ENCODE measurements around the gene IRF8.

Gene IRF8, protein sequence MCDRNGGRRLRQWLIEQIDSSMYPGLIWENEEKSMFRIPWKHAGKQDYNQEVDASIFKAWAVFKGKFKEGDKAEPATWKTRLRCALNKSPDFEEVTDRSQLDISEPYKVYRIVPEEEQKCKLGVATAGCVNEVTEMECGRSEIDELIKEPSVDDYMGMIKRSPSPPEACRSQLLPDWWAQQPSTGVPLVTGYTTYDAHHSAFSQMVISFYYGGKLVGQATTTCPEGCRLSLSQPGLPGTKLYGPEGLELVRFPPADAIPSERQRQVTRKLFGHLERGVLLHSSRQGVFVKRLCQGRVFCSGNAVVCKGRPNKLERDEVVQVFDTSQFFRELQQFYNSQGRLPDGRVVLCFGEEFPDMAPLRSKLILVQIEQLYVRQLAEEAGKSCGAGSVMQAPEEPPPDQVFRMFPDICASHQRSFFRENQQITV

DNA sequence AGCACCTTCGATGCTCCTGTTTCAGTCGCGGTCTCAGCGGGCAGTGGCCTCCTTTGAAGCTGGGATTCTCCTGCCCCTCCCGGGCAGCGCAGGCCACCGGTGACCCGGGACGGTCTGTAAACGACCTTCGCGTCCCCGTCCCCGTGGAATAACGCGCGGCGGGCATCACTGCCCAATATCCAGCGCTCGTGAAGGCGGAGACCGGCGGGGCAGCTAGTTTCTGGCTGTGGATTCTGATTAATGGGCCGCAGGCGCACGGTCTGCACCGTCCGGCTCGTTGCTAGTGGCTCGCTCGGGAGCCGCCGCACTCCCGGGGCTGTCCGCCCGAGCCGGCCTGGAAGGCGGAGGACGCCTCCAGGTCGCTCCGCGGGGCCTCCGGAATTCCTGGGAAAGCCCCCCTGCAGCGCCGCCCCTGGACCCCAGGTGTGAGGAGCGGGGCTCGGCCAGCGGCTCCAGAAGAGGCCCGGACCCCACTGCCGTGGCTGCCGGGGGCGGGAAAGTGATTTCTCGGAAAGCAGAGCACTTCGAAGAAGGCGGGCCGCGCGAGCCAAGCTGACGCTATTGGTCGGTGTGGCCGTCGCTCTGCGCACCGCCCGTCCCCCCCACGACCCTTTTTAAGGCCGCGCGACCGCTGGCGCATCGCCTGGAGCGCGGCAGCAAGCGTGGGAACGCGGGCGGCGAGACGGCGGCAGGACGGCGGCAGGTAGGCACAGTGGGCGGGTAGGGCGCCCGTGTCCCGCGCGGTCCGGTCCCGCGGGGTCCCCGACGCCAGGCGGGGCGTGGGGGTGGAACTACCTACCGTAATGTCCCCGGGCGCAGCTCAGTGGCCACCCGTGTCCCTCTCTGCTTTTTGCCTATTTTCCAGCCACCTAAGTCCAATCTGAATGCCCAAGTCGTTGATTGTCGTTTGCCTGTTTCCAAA, at the start of gene IRF8:
IRF8 (plus strand) TSS at position 642 of the 922 bp plus-strand sequence. CDS start 3,854 bp downstream, outside the sequence.
- Histone ChIP-seq H3K9ac (no peak within 1 kb of the TSS), H3K27me3 (ENCODE audit: control insufficient read depth, insufficient read depth, low read length) (peaks cover 4% of the 10 kb centered on the region), H3K9me3 (ENCODE audit: control insufficient read depth, low read length) (no peaks in the 10 kb centered on the region), H3K4me3 (ENCODE audit: low read depth, low read length) (peak within 1 kb of the TSS; percentile 57), H3K4me2 (ENCODE audit: low read length) (peak within 1 kb of the TSS; percentile 46), H3K36me3 (ENCODE audit: control insufficient read depth, insufficient read depth, low read length) (no peaks in the 10 kb centered on the region), H3K79me2 (no peaks in the 10 kb centered on the region), H2AFZ (peak within 1 kb of the TSS; percentile 86), H3K27ac (no peak within 1 kb of the TSS), H3K4me1 (peaks cover 3% of the 10 kb centered on the region)
- TF ChIP-seq, protein P1, sequence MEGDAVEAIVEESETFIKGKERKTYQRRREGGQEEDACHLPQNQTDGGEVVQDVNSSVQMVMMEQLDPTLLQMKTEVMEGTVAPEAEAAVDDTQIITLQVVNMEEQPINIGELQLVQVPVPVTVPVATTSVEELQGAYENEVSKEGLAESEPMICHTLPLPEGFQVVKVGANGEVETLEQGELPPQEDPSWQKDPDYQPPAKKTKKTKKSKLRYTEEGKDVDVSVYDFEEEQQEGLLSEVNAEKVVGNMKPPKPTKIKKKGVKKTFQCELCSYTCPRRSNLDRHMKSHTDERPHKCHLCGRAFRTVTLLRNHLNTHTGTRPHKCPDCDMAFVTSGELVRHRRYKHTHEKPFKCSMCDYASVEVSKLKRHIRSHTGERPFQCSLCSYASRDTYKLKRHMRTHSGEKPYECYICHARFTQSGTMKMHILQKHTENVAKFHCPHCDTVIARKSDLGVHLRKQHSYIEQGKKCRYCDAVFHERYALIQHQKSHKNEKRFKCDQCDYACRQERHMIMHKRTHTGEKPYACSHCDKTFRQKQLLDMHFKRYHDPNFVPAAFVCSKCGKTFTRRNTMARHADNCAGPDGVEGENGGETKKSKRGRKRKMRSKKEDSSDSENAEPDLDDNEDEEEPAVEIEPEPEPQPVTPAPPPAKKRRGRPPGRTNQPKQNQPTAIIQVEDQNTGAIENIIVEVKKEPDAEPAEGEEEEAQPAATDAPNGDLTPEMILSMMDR (IDR thresholded peaks at IDR 0.05): no peak

DNA sequence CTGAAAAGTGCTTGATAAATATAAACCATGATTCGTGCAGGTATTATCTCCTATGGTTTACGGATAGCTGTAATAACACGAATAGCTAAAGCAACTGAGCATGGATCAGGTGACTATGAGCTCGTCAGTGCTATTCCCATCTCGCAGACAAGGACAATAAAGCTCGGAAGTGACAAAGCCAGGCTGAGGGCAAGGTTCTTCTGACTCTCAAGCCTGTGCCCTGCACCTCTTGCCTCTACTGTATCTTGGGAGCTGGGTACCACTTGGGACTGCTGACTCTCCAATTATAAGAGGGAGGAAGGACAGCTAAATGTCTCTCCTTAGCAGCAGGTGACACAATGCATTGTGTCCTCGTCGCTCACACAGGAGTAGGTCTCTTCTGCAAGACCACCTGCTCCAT, 49.6 kb upstream of the IRF8 start:
- Histone ChIP-seq H3K9me3 (ENCODE audit: control insufficient read depth, low read length) (no peaks in the 10 kb centered on the region), H3K36me3 (ENCODE audit: control insufficient read depth, insufficient read depth, low read length) (no peaks in the 10 kb centered on the region), H3K4me1 (peaks cover 4% of the 10 kb centered on the region), H3K4me2 (ENCODE audit: low read length) (no peak overlapping the region), H3K4me3 (ENCODE audit: low read depth, low read length) (no peak overlapping the region), H2AFZ (no peak overlapping the region), H3K27me3 (ENCODE audit: control insufficient read depth, insufficient read depth, low read length) (no peaks in the 10 kb centered on the region), H3K27ac (no peak overlapping the region), H3K9ac (no peak overlapping the region), H3K79me2 (no peaks in the 10 kb centered on the region)
- TF ChIP-seq, protein P1 (IDR thresholded peaks at IDR 0.05): no peak

DNA sequence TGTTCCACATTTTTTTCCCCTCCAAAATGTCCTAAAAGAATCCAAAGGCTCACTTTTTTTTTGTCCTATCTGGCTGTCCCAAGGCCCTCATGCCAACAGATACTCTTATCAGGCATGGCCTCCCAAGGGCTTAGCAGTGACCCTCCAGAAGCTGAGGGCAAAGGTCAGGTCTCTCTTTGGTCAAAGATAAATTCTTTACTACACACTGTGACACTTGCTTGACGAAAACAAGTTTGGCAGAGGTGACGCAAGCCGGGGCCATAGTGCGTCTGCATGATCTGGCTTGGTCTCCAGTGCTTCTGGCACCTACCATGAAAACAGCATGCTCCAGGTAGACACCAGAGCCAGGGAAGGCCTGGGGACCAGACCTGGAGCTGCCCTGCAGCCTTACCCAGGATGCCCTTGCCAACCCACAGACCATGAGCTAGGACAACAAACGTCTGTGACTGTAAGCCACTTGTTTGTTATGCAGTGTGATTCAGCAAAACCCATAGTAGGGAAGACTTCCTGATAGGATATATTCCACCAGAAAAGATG, 48.5 kb upstream of the IRF8 start:
- peaks cover 4% of the 10 kb centered on the region for H3K4me1 ChIP-seq
- no peak overlapping the region for H2AFZ ChIP-seq
- no peak overlapping the region for H3K4me2 ChIP-seq (ENCODE audit: low read length)
- no peaks in the 10 kb centered on the region for H3K36me3 ChIP-seq (ENCODE audit: control insufficient read depth, insufficient read depth, low read length)
- H3K9me3 ChIP-seq (ENCODE audit: control insufficient read depth, low read length): no peaks in the 10 kb centered on the region
- H3K9ac ChIP-seq: no peak overlapping the region
- no peak overlapping the region for H3K27ac ChIP-seq
- H3K27me3 ChIP-seq (ENCODE audit: control insufficient read depth, insufficient read depth, low read length): no peaks in the 10 kb centered on the region
- H3K4me3 ChIP-seq (ENCODE audit: low read depth, low read length): no peak overlapping the region
- no peaks in the 10 kb centered on the region for H3K79me2 ChIP-seq
- TF ChIP-seq, protein P1 (IDR thresholded peaks at IDR 0.05): no peak

DNA sequence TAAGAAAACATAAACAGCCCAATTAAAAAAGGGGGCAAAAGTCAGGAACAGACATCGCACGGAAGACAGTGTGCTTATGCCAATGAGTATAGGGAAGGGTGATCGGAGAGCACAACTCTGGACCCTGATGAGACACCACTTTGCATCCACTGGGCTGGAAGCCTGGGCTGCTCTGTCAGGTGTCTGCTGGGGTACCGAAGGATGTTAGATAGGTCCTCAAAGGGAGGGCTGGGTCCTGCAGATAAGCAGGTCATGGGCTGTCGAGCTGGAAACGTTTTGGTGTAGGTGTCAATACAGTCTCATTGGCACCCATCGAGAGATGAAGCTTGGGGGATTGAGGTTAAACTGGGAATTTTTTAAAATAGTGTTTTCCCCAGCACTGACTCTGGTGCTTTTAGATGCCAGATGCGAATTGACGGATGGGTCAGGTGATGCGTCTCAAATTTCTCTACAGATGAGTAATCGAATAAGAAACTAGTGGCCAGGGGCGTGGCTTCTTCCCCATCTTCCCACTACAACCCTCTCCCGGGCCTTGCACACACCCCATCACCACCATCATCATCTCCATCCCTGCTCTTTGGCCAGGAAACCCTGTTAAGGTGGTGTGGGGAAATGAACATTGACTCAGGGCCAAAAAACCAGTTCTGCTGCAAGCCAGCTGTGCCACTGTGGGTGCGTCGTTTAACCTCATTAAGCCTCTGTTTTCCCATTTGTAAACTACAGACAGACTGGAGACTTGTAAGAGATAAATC, 47.8 kb upstream of the IRF8 start:
- Histone ChIP-seq H3K27me3 (ENCODE audit: control insufficient read depth, insufficient read depth, low read length) (no peaks in the 10 kb centered on the region), H3K9me3 (ENCODE audit: control insufficient read depth, low read length) (no peaks in the 10 kb centered on the region), H3K4me3 (ENCODE audit: low read depth, low read length) (no peak overlapping the region), H3K4me1 (peaks cover 4% of the 10 kb centered on the region), H2AFZ (no peak overlapping the region), H3K27ac (no peak overlapping the region), H3K79me2 (no peaks in the 10 kb centered on the region), H3K4me2 (ENCODE audit: low read length) (no peak overlapping the region), H3K36me3 (ENCODE audit: control insufficient read depth, insufficient read depth, low read length) (no peaks in the 10 kb centered on the region), H3K9ac (no peak overlapping the region)
- TF ChIP-seq, protein P1 (IDR thresholded peaks at IDR 0.05): no peak

Data from parathyroid adenoma (tissue), 2 donors.